ENCODE data around the gene UBLCP1. TPM values are rescaled to one million over a fixed set of nuclear protein-coding genes. Genes with fewer than 3 reads are reported as not detected.

Gene UBLCP1, protein sequence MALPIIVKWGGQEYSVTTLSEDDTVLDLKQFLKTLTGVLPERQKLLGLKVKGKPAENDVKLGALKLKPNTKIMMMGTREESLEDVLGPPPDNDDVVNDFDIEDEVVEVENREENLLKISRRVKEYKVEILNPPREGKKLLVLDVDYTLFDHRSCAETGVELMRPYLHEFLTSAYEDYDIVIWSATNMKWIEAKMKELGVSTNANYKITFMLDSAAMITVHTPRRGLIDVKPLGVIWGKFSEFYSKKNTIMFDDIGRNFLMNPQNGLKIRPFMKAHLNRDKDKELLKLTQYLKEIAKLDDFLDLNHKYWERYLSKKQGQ
- 32.2 TPM for polyA plus RNA-seq (2013, experiment 1 of 2)
- polyA plus RNA-seq (2013, experiment 2 of 2): 41.9 TPM

DNA sequence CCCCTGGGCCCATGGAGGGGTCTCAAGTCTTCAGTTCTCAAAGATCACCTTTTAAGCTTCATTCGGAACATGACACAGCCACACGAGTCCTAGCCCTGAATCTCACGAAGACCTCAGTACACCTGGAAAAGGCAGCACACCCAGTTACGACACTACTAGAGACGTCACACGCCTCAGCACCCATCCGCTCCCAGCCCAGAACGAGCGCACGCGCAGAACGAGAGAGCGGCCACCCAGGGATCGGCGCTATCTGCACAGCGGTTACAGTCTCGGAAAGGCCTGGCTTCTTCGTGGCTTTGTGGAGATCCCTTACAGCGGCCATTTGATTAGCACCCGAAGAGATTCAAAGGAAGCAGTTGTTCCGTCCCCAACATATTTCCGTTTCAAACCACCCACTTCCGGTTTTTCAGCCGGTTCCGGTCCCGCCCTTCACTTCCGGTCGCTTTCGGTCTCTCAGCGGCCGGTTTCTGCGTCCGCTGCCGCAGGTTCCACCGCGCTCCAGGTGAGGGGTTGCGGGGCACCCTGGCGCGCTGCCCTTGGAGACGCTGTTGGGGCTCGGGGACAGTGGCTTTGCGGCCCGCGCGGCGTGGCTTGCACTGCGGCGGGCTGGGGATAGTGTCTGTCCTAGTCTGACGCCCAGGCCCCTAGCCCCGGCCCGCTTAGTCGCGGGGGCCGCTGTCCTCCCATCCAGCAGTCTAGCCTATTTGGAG lies at the start of gene UBLCP1:
Gene UBLCP1 (plus strand): TSS at position 432 of the 710 bp plus-strand sequence. CDS start 5,626 bp downstream, outside the sequence.
- 0 to 1% methylated on average over 42 to 49 of the region's 54 CpGs for WGBS, 2 experiments (ENCODE audit: insufficient coverage in 2 of 2)

DNA sequence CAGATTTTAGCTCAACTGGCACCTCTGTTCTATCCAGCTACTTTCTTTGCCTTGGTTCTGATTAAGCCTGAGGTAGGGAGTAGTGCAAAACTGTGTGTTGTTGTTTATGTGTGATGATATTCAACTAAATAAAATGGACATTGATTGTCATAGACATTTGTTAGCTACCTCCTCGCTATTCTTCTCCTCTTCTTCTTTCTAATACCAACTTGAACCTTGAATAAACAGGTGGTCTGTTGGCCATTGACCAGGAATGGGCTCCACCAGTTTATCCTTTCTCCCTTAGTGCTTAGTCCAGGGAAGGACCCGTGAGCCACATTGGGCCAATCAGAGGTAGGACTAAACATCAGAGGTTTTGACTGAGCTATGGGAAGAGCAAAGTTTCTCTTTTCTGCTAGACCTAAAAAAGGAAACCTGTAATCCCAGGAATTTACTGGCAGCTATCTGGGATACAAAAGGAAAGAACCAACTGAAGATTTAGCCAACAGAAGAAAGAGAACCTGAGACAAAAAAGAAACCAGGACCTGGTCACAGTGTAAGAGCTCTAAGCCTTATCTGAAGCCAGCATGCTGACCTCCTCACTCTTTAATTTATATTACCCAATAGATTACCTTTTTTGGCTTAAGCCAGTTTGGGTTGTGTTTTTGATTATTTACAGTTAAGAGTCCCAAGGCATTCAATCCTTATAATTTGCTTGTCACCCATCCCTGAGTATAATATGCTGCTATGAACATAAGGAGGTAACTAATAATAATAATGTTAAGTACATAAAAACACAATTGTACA lies 48.4 kb upstream of the UBLCP1 start:
- Histone ChIP-seq H3K4me1 (ENCODE audit: control insufficient read depth, insufficient read depth, low read length, poor library complexity, severe bottlenecking) (peaks cover 8% of the 10 kb centered on the region), H3K27ac (ENCODE audit: low read depth, low read length, severe bottlenecking) (no peak overlapping the region), H3K9me3 (ENCODE audit: control insufficient read depth, low read length) (no peaks in the 10 kb centered on the region), H3K4me3 (ENCODE audit: extremely low read depth, insufficient read depth, low read length, poor library complexity, severe bottlenecking) (no peak overlapping the region), H3K36me3 (ENCODE audit: control insufficient read depth, insufficient read depth, low read length) (no peaks in the 10 kb centered on the region)
- 85 to 100% methylated on average over 1 of the region's 2 CpGs for WGBS, 2 experiments (ENCODE audit: insufficient coverage in 2 of 2)

More for the DNA sequence above, at the start of gene UBLCP1:
- Histone ChIP-seq H3K4me3 (ENCODE audit: extremely low read depth, insufficient read depth, low read length, poor library complexity, severe bottlenecking) (peak within 1 kb of the TSS; percentile 90), H3K9me3 (ENCODE audit: control insufficient read depth, low read length) (no peaks in the 10 kb centered on the region), H3K36me3 (ENCODE audit: control insufficient read depth, insufficient read depth, low read length) (peaks cover 26% of the 10 kb centered on the region), H3K4me1 (ENCODE audit: control insufficient read depth, insufficient read depth, low read length, poor library complexity, severe bottlenecking) (peaks cover 6% of the 10 kb centered on the region), H3K27ac (ENCODE audit: low read depth, low read length, severe bottlenecking) (peak within 1 kb of the TSS; percentile 85)

DNA sequence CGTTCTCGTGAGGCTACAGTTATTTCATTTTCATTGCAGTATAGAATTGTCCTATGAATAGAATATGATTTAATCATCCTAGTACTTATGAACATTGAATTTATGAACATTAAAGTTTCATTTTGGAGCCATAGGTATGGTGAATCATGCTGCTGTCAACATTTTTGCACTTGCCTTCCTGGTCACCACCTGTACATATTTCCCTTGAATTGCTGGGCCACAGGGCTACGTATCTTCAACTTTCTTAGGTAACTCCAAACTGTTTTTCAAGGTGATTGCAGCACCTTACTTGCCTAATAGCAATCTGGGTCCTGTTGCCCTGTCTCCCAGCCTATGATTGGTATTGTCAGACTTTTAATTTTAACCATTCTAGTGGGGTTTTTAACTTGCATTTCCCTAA lies 47.2 kb upstream of the UBLCP1 start:
- WGBS, 2 experiments (ENCODE audit: insufficient coverage in 2 of 2): 80% methylated on average over 1 of the region's 3 CpGs; no CpG with 5 or more reads in 1 of the 2 experiments
- Histone ChIP-seq H3K4me3 (ENCODE audit: extremely low read depth, insufficient read depth, low read length, poor library complexity, severe bottlenecking) (no peak overlapping the region), H3K36me3 (ENCODE audit: control insufficient read depth, insufficient read depth, low read length) (no peaks in the 10 kb centered on the region), H3K27ac (ENCODE audit: low read depth, low read length, severe bottlenecking) (no peak overlapping the region), H3K9me3 (ENCODE audit: control insufficient read depth, low read length) (no peaks in the 10 kb centered on the region), H3K4me1 (ENCODE audit: control insufficient read depth, insufficient read depth, low read length, poor library complexity, severe bottlenecking) (peaks cover 8% of the 10 kb centered on the region)

DNA sequence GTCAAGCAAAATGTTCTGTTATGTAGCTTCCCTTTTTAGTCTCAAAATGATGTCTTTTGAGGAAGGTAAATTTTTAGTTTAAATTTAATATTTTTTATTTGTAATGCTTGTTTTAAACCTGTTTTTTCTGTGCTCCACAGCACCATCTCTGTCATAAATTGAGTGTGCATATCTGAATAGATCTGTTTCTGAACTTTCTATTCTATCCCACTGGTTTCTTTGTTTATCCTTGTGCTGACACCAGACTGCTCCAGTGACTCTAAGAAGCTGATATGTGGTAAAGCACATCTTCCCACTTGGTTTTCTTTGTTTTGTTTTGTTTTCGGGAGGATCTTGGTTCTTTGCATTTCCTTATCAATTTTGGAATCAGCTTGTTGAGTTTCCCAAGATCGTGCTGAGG lies 46.6 kb upstream of the UBLCP1 start:
- 80 to 100% methylated on average over 1 to 2 of the region's 2 CpGs for WGBS, 2 experiments (ENCODE audit: insufficient coverage in 2 of 2)
- no peak overlapping the region for H3K27ac ChIP-seq (ENCODE audit: low read depth, low read length, severe bottlenecking)
- H3K4me1 ChIP-seq (ENCODE audit: control insufficient read depth, insufficient read depth, low read length, poor library complexity, severe bottlenecking): peaks cover 8% of the 10 kb centered on the region
- no peak overlapping the region for H3K4me3 ChIP-seq (ENCODE audit: extremely low read depth, insufficient read depth, low read length, poor library complexity, severe bottlenecking)
- no peaks in the 10 kb centered on the region for H3K36me3 ChIP-seq (ENCODE audit: control insufficient read depth, insufficient read depth, low read length)
- H3K9me3 ChIP-seq (ENCODE audit: control insufficient read depth, low read length): no peaks in the 10 kb centered on the region

DNA sequence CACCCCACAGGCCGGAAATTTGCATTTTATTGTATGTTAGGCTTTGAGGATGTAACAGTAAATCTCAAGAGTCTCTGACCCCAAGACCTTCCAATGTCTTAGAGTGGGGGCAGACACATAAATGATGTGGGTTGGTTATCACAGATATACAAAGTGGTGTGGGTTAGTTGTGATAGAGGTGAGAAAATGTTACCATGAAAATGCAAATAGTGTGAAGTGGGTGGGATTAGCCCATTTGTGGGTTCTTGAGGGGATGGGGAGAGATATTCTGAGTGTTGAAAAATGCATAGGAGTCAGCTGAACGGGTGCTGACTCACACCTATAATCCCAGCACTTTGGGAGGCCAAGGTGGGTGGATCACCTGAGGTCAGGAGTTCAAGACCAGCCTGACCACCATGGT lies 45.9 kb upstream of the UBLCP1 start:
- Histone ChIP-seq H3K4me3 (ENCODE audit: extremely low read depth, insufficient read depth, low read length, poor library complexity, severe bottlenecking) (no peak overlapping the region), H3K4me1 (ENCODE audit: control insufficient read depth, insufficient read depth, low read length, poor library complexity, severe bottlenecking) (peaks cover under 1% of the 10 kb centered on the region), H3K27ac (ENCODE audit: low read depth, low read length, severe bottlenecking) (no peak overlapping the region), H3K36me3 (ENCODE audit: control insufficient read depth, insufficient read depth, low read length) (no peaks in the 10 kb centered on the region), H3K9me3 (ENCODE audit: control insufficient read depth, low read length) (no peaks in the 10 kb centered on the region)
- WGBS, 2 experiments (ENCODE audit: insufficient coverage in 2 of 2): 80 to 100% methylated on average over 1 of the region's 2 CpGs

DNA sequence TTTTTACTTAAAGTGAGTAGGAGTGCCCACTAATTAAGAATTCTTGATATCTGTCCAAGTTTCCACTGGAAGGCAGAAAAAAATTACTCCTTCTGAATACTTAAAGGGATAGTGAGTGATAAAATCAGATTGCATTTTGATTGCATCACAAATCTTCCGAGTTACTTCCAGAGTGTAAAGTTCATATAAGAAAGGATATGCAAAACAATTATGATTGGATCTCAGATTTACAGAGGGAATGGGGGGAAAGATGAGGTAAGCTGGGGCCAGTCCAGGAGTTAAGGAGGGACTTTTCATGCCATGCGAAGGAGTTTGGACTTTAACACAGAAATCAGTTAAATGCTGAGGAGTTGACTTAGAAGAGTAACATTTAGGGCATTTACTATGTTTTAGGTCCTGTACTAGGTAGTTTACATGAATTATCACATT lies 44.5 kb upstream of the UBLCP1 start:
- Histone ChIP-seq H3K9me3 (ENCODE audit: control insufficient read depth, low read length) (no peaks in the 10 kb centered on the region), H3K4me3 (ENCODE audit: extremely low read depth, insufficient read depth, low read length, poor library complexity, severe bottlenecking) (no peak overlapping the region), H3K4me1 (ENCODE audit: control insufficient read depth, insufficient read depth, low read length, poor library complexity, severe bottlenecking) (no peaks in the 10 kb centered on the region)

DNA sequence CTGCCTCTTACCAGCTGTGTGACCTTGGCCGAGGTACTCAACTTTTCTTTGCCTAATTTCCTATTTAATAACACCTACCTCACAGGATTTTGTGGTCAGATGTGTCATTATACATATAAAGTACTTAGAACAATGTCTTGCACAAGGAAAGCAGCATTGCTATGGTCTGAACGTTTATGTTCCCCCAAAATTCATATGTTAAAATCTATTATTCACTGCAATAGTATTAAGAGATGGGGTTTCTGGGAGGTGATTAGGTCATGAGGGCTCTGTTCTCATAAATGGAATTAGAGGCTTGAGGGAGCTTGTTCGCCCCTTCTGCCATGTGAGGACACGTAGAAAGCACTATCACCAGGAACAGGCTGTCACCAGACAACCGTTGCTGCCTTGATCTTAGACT lies 42.9 kb upstream of the UBLCP1 start:
- no peaks in the 10 kb centered on the region for H3K36me3 ChIP-seq (ENCODE audit: control insufficient read depth, insufficient read depth, low read length)
- no peak overlapping the region for H3K27ac ChIP-seq (ENCODE audit: low read depth, low read length, severe bottlenecking)
- WGBS, 2 experiments (ENCODE audit: insufficient coverage in 2 of 2): 100% methylated on average over 1 of the region's 5 CpGs; no CpG with 5 or more reads in 1 of the 2 experiments
- H3K9me3 ChIP-seq (ENCODE audit: control insufficient read depth, low read length): no peaks in the 10 kb centered on the region
- no peak overlapping the region for H3K4me3 ChIP-seq (ENCODE audit: extremely low read depth, insufficient read depth, low read length, poor library complexity, severe bottlenecking)
- H3K4me1 ChIP-seq (ENCODE audit: control insufficient read depth, insufficient read depth, low read length, poor library complexity, severe bottlenecking): no peaks in the 10 kb centered on the region

More for the DNA sequence above, 44.5 kb upstream of the UBLCP1 start:
- Histone ChIP-seq H3K36me3 (ENCODE audit: control insufficient read depth, insufficient read depth, low read length) (no peaks in the 10 kb centered on the region), H3K27ac (ENCODE audit: low read depth, low read length, severe bottlenecking) (no peak overlapping the region)
- 100% methylated on average over 1 to 2 of the region's 2 CpGs for WGBS, 2 experiments (ENCODE audit: insufficient coverage in 2 of 2)

DNA sequence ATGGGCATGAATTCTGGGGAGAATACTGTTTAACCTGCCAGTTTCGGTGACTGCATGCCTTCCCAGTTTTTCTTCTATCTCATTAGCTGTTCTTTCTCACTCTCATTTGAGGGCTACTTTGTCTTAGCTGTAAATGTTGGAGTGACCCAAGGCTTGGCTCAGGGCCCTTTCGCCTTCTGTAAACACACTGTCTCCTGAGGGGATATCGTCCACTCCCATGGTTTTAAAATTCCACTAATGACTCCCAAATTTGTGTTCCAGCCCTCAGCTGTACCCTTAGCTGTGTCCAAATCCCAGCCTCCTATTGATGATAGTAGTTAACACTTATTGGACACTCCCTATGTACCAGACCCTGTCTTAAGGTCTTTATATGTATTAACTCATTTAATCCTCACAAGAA lies 39.6 kb upstream of the UBLCP1 start:
- Histone ChIP-seq H3K36me3 (ENCODE audit: control insufficient read depth, insufficient read depth, low read length) (no peaks in the 10 kb centered on the region), H3K27ac (ENCODE audit: low read depth, low read length, severe bottlenecking) (no peak overlapping the region), H3K4me3 (ENCODE audit: extremely low read depth, insufficient read depth, low read length, poor library complexity, severe bottlenecking) (no peak overlapping the region), H3K9me3 (ENCODE audit: control insufficient read depth, low read length) (no peaks in the 10 kb centered on the region), H3K4me1 (ENCODE audit: control insufficient read depth, insufficient read depth, low read length, poor library complexity, severe bottlenecking) (no peaks in the 10 kb centered on the region)
- WGBS, 2 experiments (ENCODE audit: insufficient coverage in 2 of 2): 90% methylated on average over 2 of the region's 3 CpGs; no CpG with 5 or more reads in 1 of the 2 experiments

DNA sequence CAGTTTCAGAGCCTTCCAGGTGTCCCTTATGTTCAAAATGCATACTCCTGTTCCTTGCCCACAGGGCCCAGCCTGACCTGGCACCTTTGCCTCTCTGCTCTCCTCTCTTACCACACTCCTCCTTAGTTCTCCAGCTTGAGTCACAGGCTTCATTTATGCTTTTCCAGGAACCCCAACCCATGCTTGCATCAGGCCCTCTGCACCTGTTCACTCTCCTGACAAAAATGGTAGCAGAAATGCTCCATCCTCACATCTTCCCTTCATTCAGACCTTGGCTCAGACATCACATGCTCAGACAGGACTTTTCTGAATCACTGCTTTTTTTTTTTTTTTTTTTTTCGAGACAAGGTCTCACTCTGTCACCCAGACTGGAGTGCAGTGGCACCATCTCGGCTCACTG lies 38.6 kb upstream of the UBLCP1 start:
- WGBS, 2 experiments (ENCODE audit: insufficient coverage in 2 of 2): 75% methylated on average over 1 of the region's 2 CpGs; no CpG with 5 or more reads in 1 of the 2 experiments
- no peak overlapping the region for H3K4me3 ChIP-seq (ENCODE audit: extremely low read depth, insufficient read depth, low read length, poor library complexity, severe bottlenecking)
- H3K36me3 ChIP-seq (ENCODE audit: control insufficient read depth, insufficient read depth, low read length): no peaks in the 10 kb centered on the region
- H3K4me1 ChIP-seq (ENCODE audit: control insufficient read depth, insufficient read depth, low read length, poor library complexity, severe bottlenecking): no peaks in the 10 kb centered on the region
- no peaks in the 10 kb centered on the region for H3K9me3 ChIP-seq (ENCODE audit: control insufficient read depth, low read length)
- no peak overlapping the region for H3K27ac ChIP-seq (ENCODE audit: low read depth, low read length, severe bottlenecking)

DNA sequence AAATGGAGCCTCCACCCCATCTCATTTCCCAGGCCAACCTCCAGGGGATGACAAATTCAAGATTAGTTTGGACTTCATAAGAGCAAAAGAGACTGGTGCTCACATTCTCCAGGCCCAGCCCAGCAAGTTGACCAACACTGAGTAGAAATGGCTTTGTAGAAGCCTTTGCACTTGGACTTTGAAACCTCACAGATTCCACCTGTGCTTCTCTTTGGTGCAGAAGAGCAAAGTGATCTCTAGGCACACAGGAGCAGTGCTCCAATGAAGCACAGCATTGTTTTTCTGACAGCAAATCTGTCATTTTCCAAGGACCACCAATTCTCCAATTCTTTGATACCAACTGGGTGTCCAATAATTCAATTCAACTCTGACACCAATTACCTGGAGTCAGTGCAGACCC lies 36.6 kb upstream of the UBLCP1 start:
- H3K27ac ChIP-seq (ENCODE audit: low read depth, low read length, severe bottlenecking): no peak overlapping the region
- H3K4me3 ChIP-seq (ENCODE audit: extremely low read depth, insufficient read depth, low read length, poor library complexity, severe bottlenecking): no peak overlapping the region
- H3K4me1 ChIP-seq (ENCODE audit: control insufficient read depth, insufficient read depth, low read length, poor library complexity, severe bottlenecking): no peaks in the 10 kb centered on the region
- no peaks in the 10 kb centered on the region for H3K9me3 ChIP-seq (ENCODE audit: control insufficient read depth, low read length)
- H3K36me3 ChIP-seq (ENCODE audit: control insufficient read depth, insufficient read depth, low read length): no peaks in the 10 kb centered on the region
